Measurements from ENCODE around the gene STK17A. TPM values are rescaled to one million over a fixed set of nuclear protein-coding genes. Genes with fewer than 3 reads are reported as not detected.

STK17A gene
- total RNA-seq, 1 experiment from 2014 or later: 12.6 TPM

DNA sequence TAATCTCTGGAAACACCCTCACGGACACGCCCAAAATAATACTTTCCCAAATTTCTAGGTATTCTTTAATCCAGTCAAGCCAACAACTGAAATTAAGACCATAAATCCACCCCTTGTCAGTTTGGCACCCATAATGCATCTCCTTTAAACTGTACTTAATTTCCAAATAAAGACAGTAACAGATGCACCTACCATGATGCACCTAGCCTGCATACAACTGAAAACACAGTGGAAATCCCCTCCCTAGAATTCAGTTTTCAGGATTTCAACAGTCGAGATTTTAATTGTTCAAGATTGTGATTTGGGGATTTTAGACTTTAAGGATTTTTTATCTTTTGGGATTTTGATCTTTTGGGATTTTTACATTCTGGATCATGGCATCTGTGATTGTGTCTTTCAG is 17.1 kb downstream of the STK17A start:
- Histone ChIP-seq H3K27me3 (ENCODE audit: control insufficient read depth, insufficient read depth, low read length) (no peaks in the 10 kb centered on the region), H3K36me3 (replicated peaks; ENCODE audit: control insufficient read depth, insufficient read depth, low read length) (peaks cover 2% of the 10 kb centered on the region; the same call in 1 of the 2 replicates), H3K4me3 (ENCODE audit: insufficient read depth, low read depth, low read length) (no peak overlapping the region)
- DNase-seq: no peak

DNA sequence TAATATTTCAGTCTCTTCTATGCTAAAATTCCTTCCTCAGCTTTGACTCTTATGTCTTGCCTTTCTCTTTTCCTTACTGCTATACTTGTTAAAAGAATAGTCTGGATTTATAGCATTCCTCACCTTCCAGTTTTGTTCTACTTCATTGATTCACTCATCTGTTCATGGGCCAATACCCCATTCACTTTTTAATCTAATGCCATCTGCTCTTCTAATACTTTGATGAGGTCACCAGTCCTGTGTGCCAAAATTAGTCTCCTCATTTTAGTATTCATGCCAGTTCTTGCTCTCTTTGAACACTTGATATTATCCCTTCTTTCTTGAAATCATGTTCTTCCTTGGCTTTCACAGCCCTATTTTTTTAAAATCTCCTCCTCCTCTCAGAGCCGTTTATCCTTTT is 19.3 kb downstream of the STK17A start:
- Histone ChIP-seq H3K36me3 (replicated peaks; ENCODE audit: control insufficient read depth, insufficient read depth, low read length) (peaks cover 2% of the 10 kb centered on the region; the same call in 1 of the 2 replicates), H3K4me3 (ENCODE audit: insufficient read depth, low read depth, low read length) (no peak overlapping the region), H3K27me3 (ENCODE audit: control insufficient read depth, insufficient read depth, low read length) (no peaks in the 10 kb centered on the region)
- no peak for DNase-seq

DNA sequence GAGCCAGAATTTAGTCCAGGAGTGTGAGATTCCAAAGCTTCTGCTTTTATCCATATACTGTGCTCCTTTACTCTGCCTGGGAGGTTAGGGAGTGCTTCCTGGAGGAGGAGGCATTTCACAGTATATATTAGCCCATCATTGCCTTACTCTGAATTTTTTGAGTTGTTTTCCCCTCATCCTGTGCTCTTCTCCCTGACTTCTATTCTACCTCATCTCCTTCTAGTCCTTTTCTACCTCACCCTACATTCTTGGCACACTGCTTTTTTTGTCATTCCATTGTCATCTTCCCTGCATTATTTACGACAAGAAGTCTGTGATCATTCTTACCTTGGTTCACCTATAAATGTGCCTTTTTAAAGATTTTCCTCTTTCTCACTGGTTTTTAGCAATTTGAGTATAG is 21.3 kb downstream of the STK17A start:
- no peaks in the 10 kb centered on the region for H3K27me3 ChIP-seq (ENCODE audit: control insufficient read depth, insufficient read depth, low read length)
- H3K4me3 ChIP-seq (ENCODE audit: insufficient read depth, low read depth, low read length): no peak overlapping the region
- no peak for DNase-seq
- peaks cover 6% of the 10 kb centered on the region for H3K36me3 ChIP-seq (replicated peaks; ENCODE audit: control insufficient read depth, insufficient read depth, low read length)

GRCh38 chr7:43609097-43609496 is 26.2 kb downstream of the STK17A start:
- Histone ChIP-seq H3K4me3 (ENCODE audit: insufficient read depth, low read depth, low read length) (no peak overlapping the region), H3K27me3 (ENCODE audit: control insufficient read depth, insufficient read depth, low read length) (no peaks in the 10 kb centered on the region), H3K36me3 (replicated peaks; ENCODE audit: control insufficient read depth, insufficient read depth, low read length) (peaks cover 4% of the 10 kb centered on the region)
- DNase-seq: no peak

DNA sequence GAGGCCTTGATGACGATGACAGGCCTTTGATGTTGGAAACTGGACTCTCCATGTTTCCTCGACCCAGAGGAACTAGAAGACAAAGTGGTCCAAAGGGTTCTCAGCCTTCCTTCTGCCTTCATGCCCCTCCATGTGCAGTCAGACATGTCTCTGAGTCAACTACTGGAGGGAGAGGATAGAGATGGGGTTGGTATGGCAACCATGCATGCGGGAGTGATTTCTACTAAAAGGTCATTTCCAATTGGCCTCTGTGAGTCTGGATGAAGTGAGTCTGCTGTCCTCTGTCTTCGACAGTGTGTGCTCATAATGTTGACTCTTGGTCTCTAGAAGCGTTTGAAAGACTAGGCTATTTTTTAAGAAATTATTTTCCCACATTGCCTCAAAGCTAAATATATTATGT is 29.2 kb downstream of the STK17A start:
- no peaks in the 10 kb centered on the region for H3K27me3 ChIP-seq (ENCODE audit: control insufficient read depth, insufficient read depth, low read length)
- no peak for DNase-seq
- H3K36me3 ChIP-seq (replicated peaks; ENCODE audit: control insufficient read depth, insufficient read depth, low read length): peaks cover 4% of the 10 kb centered on the region
- H3K4me3 ChIP-seq (ENCODE audit: insufficient read depth, low read depth, low read length): no peak overlapping the region

- H3K36me3 ChIP-seq (replicated peaks; ENCODE audit: control insufficient read depth, insufficient read depth, low read length): peaks cover 4% of the 10 kb centered on the region
- DNase-seq: no peak
Measured at GRCh38 chr7:43612599-43613589, 30.0 kb downstream of the STK17A start.

DNA sequence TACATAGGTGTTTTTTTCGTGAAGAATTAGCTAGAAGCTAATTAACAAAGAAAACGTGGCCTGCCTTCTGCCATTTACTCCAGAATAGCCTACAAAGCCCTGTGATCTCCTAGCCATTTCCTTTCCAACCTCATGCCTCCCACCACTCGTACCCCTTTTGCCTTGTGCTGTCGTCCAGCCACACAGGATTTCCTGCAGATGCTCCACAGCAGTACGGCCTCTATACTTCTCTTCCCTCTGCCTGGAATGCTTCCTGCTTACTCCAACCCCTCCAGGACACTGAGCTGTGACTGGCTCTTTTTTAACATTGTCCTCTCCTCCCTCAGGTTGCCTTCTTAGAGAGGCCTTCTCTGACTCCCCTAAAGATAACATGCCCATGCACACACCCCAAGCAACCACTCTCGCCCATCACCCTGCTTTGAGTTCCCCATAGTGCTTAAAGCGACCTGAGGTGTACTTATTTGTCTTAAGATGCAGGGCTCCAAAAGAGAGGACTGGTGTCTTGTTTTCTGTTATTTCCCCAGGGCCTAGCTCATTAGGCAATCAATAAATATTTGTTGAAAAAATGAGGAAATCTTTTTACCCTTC is 32.7 kb downstream of the STK17A start:
- H3K36me3 ChIP-seq (replicated peaks; ENCODE audit: control insufficient read depth, insufficient read depth, low read length): no peaks in the 10 kb centered on the region; the same call in 1 of the 2 replicates
- no peak overlapping the region for H3K4me3 ChIP-seq (ENCODE audit: insufficient read depth, low read depth, low read length)
- no peaks in the 10 kb centered on the region for H3K27me3 ChIP-seq (ENCODE audit: control insufficient read depth, insufficient read depth, low read length)
- DNase-seq: no peak

More at GRCh38 chr7:43612599-43613589, 30.0 kb downstream of the STK17A start:
- Histone ChIP-seq H3K4me3 (ENCODE audit: insufficient read depth, low read depth, low read length) (no peak overlapping the region), H3K27me3 (ENCODE audit: control insufficient read depth, insufficient read depth, low read length) (no peaks in the 10 kb centered on the region)

DNA sequence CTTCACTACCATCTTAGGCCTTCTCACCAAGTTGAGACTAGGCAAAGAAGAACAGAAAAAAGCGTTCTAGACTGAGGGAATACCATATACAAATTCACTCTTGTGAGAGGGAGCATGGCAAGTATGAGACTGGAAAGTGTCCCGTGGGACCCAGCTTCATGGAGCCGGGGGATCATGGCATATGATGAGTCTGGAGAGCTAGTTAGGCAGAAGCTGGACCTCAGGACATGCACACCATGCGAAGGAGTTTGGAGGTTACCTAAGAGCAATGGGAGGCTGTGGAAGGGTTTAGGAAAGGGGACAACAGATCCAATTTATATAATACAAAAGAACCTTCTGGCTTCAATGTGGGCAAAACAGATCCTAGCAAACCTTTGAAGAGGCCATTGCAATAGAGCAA is 34.1 kb downstream of the STK17A start:
- Histone ChIP-seq H3K36me3 (replicated peaks; ENCODE audit: control insufficient read depth, insufficient read depth, low read length) (no peaks in the 10 kb centered on the region), H3K4me3 (ENCODE audit: insufficient read depth, low read depth, low read length) (no peak overlapping the region), H3K27me3 (ENCODE audit: control insufficient read depth, insufficient read depth, low read length) (no peaks in the 10 kb centered on the region)
- no peak for DNase-seq

DNA sequence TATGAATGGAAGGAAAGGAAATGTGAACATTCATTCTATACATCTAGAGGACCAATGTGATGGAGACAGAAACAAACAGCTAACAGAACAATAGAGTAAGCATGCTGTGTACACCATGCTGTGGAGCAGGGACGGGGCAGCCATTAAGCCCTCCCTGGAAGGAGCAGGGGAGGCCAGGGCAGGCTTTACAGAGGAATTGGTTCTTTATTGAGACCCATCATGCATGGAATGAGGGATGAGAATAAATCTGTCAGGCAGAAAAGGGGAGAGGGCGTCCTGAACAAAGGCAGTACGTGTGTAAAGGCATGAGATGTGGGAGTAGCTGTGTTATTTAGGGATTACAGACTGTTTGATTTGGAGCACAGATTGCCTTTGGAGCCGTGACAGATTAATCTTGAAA is 35.2 kb downstream of the STK17A start:
- DNase-seq: peak; percentile 48
- no peaks in the 10 kb centered on the region for H3K27me3 ChIP-seq (ENCODE audit: control insufficient read depth, insufficient read depth, low read length)

DNA sequence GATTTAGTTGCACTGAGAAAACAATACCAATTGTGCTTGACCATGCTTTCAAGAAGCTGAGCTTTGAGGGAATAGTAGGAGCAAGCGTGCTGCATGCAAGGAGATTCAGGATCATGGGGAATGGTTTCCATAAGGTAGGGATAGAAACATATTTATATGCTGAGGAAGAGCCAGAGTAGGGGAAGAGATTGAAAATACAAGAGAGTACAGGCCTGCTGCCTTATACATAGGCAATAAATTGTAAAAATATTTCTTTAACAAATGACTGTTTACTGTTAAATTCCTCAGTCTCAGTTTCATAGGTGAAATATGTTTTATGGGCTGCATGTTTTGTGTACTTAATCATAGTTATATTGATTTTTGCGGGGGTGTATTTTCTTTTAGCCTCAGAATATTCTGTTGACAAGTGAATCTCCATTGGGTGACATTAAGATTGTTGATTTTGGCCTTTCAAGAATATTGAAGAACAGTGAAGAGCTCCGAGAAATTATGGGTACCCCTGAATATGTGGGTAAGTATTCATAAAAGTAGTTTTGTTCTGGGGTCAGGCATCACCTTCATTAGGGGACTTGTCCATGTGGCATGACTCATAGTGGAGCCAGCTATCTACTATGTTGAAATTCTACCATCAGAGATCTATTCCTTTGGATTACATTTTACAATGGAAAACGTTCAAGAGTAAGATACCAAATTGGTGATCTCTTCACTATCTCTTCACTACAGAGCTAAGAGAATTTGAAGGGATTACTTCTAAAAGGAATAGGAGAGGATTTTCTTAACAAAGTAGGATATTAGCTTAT is 36.5 kb downstream of the STK17A start:
- DNase-seq: no peak
- H3K36me3 ChIP-seq (replicated peaks; ENCODE audit: control insufficient read depth, insufficient read depth, low read length): no peaks in the 10 kb centered on the region
- no peak overlapping the region for H3K4me3 ChIP-seq (ENCODE audit: insufficient read depth, low read depth, low read length)
- H3K27me3 ChIP-seq (ENCODE audit: control insufficient read depth, insufficient read depth, low read length): no peaks in the 10 kb centered on the region

More for the DNA sequence above, 35.2 kb downstream of the STK17A start:
- H3K36me3 ChIP-seq (replicated peaks; ENCODE audit: control insufficient read depth, insufficient read depth, low read length): no peaks in the 10 kb centered on the region
- H3K4me3 ChIP-seq (ENCODE audit: insufficient read depth, low read depth, low read length): no peak overlapping the region

DNA sequence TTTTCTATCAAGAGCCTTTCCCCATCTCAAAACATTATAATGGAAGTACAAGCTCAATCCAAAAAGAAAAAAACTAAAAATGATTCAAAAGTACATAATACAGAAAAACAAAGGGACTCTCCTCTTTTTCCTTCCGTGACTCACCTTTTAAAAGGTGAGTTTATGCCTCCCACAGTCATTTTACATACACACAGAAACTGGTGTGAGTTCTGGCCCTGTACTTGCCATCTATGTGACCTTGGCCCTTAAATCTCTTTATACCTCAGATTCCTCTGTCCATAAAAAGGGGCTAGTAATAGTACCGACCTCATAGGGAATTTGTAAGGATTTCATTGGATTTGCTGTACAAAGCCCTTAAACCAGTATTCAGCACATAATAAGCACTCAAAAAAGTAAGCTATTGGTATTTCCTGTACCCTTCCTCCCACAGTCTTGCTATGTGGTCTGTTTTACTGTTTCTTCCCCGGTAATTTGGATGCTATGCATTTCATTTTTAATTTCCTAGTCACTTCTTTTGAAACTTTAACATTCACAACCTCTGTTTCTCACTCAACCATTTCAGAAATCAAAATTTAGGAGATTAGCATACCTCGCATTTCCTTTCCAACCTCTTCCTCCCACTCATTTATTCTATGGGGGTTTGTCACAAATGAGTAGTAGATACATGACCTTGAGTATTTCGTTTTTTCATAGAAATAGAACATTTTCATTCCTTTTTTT is 39.0 kb downstream of the STK17A start:
- H3K4me3 ChIP-seq (ENCODE audit: insufficient read depth, low read depth, low read length): no peak overlapping the region
- no peaks in the 10 kb centered on the region for H3K27me3 ChIP-seq (ENCODE audit: control insufficient read depth, insufficient read depth, low read length)
- H3K36me3 ChIP-seq (replicated peaks; ENCODE audit: control insufficient read depth, insufficient read depth, low read length): no peaks in the 10 kb centered on the region
- no peak for DNase-seq

DNA sequence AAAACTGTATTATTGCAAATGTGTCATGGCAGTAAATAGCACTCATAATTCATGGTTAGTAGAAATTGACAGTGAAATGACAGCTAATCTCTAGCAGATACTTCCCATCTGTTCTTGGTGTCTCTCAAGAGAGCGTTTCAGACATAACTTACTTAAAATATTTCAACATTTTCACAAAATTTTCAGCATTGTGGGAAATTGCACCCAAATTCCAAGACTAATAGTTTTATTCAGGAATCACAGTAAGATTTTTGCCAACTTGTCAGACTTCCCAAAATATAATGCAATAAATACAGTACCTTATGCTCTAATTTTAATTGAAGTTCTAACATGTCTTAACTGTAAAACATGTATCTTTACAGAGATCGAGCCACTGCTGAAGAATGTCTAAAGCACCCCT is 41.2 kb downstream of the STK17A start:
- Histone ChIP-seq H3K36me3 (replicated peaks; ENCODE audit: control insufficient read depth, insufficient read depth, low read length) (no peaks in the 10 kb centered on the region), H3K27me3 (ENCODE audit: control insufficient read depth, insufficient read depth, low read length) (no peaks in the 10 kb centered on the region), H3K4me3 (ENCODE audit: insufficient read depth, low read depth, low read length) (no peak overlapping the region)
- DNase-seq: no peak

DNA sequence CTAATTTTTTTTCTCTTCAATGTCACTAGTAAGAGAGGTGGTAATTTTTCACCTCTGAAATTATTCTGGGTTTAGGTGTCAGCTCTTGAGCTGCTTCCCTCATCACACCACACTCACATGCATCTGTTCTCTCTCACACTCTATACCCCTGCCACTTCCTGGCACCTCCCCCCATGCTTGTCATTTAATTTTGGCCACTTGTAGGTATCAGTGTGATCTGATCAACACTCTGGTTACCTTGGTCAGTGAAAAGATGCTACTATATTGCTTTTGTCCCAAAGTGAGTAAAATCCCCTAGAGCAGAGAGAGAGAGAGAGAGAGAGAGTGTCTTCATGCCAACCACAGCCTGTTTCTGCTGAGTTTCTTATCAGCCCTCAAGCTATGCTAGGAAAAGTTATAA is 42.5 kb downstream of the STK17A start:
- no peaks in the 10 kb centered on the region for H3K27me3 ChIP-seq (ENCODE audit: control insufficient read depth, insufficient read depth, low read length)
- no peak overlapping the region for H3K4me3 ChIP-seq (ENCODE audit: insufficient read depth, low read depth, low read length)
- H3K36me3 ChIP-seq (replicated peaks; ENCODE audit: control insufficient read depth, insufficient read depth, low read length): no peaks in the 10 kb centered on the region
- DNase-seq: no peak

- Histone ChIP-seq H3K27me3 (ENCODE audit: control insufficient read depth, insufficient read depth, low read length) (no peaks in the 10 kb centered on the region), H3K4me3 (ENCODE audit: insufficient read depth, low read depth, low read length) (no peak overlapping the region), H3K36me3 (replicated peaks; ENCODE audit: control insufficient read depth, insufficient read depth, low read length) (no peaks in the 10 kb centered on the region)
- no peak for DNase-seq
Measured at GRCh38 chr7:43625980-43626379, 43.1 kb downstream of the STK17A start.

Measured in H7 (cell line).